Measurements from ENCODE around the gene VMP1.

The VMP1 gene

DNA sequence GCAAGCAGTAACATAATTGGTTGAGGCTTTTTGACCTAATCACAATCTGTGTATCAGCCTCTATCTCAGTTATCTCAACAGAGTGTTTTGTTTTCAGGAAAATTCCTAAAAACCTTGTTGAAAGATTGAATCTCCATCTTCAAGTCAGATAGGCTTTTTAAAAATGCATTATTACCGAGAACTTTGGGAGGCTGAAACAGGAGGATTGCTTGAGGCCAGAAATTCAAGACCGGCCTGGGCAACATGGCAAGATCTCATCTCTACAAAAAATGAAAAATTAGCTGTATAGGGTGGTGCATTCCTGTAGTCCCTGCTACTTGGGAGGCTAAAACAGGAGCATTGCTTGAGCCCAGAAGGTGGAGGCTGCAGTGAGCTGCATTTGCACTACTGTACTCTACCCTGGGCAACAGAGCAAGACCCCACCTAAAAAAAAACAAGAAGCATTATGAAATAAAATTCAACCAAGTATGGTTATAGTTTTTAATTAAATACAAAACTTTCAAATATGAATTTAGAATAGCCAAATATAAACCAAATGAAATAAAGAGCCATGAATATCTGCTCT is 68.4 kb downstream of the VMP1 start:
- TF ChIP-seq NFIC (IDR thresholded peaks at IDR 0.05): no peak
- TF ChIP-seq, protein P1, sequence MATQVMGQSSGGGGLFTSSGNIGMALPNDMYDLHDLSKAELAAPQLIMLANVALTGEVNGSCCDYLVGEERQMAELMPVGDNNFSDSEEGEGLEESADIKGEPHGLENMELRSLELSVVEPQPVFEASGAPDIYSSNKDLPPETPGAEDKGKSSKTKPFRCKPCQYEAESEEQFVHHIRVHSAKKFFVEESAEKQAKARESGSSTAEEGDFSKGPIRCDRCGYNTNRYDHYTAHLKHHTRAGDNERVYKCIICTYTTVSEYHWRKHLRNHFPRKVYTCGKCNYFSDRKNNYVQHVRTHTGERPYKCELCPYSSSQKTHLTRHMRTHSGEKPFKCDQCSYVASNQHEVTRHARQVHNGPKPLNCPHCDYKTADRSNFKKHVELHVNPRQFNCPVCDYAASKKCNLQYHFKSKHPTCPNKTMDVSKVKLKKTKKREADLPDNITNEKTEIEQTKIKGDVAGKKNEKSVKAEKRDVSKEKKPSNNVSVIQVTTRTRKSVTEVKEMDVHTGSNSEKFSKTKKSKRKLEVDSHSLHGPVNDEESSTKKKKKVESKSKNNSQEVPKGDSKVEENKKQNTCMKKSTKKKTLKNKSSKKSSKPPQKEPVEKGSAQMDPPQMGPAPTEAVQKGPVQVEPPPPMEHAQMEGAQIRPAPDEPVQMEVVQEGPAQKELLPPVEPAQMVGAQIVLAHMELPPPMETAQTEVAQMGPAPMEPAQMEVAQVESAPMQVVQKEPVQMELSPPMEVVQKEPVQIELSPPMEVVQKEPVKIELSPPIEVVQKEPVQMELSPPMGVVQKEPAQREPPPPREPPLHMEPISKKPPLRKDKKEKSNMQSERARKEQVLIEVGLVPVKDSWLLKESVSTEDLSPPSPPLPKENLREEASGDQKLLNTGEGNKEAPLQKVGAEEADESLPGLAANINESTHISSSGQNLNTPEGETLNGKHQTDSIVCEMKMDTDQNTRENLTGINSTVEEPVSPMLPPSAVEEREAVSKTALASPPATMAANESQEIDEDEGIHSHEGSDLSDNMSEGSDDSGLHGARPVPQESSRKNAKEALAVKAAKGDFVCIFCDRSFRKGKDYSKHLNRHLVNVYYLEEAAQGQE (IDR thresholded peaks at IDR 0.05; ENCODE audit: low read depth): no peak
- no peak for TF ChIP-seq TCF12 (IDR thresholded peaks at IDR 0.05; ENCODE audit: low read depth)
- no peak for TF ChIP-seq TAF1 (IDR thresholded peaks at IDR 0.05; ENCODE audit: low read depth)
- no peak for TF ChIP-seq EP300 (IDR thresholded peaks at IDR 0.05; ENCODE audit: borderline replicate concordance)
- no peak for TF ChIP-seq YY1 (IDR thresholded peaks at IDR 0.05; ENCODE audit: low read depth)
- no peak for TF ChIP-seq TEAD4 (IDR thresholded peaks at IDR 0.05)

DNA sequence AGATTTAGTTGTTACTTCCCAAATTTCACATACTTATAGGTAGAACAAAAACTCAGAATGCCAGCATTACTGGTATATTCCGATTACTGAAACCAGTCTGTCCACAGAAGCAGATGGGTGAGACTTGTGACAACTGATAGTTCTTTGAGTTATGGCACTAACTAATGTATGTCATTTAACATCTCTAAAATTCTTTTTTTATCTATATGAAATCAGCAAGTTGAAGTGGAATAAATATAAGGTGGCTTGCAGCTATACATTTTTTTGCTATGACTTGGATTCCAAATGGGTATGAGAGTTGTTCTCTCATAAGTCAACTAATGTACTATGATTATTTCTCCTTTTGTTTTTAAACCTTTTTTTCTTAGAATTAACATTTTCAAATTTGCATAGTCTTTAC is 69.1 kb downstream of the VMP1 start:
- TF ChIP-seq TEAD4 (IDR thresholded peaks at IDR 0.05): no peak

DNA sequence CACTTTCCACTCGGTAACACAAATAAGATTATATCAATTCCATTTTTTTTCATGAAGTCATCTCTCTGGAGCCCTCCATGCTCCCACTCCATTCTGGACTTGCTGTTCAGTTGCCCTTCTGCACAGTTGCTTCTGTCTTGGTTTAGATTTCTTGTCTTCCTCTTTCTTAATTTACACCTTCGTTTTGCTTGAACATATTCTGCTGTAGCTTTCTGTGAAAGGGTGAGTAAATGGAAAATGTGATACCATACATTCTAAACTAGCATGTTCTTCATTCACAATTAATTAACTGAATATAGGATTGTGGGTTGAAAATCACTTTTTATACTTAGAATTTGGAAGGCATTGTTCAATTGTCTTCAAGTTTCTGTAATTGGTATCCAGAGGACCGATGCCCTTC is 69.6 kb downstream of the VMP1 start:
- TF ChIP-seq YY1 (IDR thresholded peaks at IDR 0.05; ENCODE audit: low read depth): no peak
- TF ChIP-seq CEBPB (IDR thresholded peaks at IDR 0.05): no peak
- no peak for TF ChIP-seq EP300 (IDR thresholded peaks at IDR 0.05; ENCODE audit: borderline replicate concordance)
- no peak for TF ChIP-seq TCF12 (IDR thresholded peaks at IDR 0.05; ENCODE audit: low read depth)
- TF ChIP-seq, protein P2, sequence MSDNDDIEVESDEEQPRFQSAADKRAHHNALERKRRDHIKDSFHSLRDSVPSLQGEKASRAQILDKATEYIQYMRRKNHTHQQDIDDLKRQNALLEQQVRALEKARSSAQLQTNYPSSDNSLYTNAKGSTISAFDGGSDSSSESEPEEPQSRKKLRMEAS (IDR thresholded peaks at IDR 0.05): no peak
- TF ChIP-seq EGR1 (IDR thresholded peaks at IDR 0.05): no peak

DNA sequence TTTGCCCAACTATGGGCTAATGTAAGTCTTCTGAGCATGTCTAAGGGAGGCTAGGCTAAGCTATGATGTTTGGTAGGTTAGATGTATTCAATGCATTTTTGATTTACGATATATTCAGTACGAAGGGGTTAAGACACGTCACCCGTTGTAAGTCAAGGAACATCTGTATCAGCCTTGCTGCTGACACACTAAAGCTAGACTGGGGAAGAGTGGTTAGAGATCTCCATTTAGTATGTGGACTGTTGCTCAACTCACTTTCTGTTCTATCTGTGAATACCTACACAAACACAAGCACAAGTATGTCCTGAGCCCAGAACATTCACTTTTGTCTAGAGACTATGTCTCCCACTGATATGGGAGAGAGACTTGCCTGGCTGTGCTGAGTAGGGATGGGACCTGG is 71.5 kb downstream of the VMP1 start:
- no peak for TF ChIP-seq EP300 (IDR thresholded peaks at IDR 0.05; ENCODE audit: borderline replicate concordance)
- TF ChIP-seq, protein P1 (IDR thresholded peaks at IDR 0.05; ENCODE audit: low read depth): no peak
- TF ChIP-seq, protein P3, sequence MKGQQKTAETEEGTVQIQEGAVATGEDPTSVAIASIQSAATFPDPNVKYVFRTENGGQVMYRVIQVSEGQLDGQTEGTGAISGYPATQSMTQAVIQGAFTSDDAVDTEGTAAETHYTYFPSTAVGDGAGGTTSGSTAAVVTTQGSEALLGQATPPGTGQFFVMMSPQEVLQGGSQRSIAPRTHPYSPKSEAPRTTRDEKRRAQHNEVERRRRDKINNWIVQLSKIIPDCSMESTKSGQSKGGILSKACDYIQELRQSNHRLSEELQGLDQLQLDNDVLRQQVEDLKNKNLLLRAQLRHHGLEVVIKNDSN (IDR thresholded peaks at IDR 0.05): no peak
- TF ChIP-seq TCF12 (IDR thresholded peaks at IDR 0.05; ENCODE audit: low read depth): no peak
- no peak for TF ChIP-seq TEAD4 (IDR thresholded peaks at IDR 0.05)
- TF ChIP-seq CREB1 (IDR thresholded peaks at IDR 0.05; ENCODE audit: low read depth): no peak
- TF ChIP-seq CEBPB (IDR thresholded peaks at IDR 0.05): no peak
- no peak for TF ChIP-seq ZBTB7A (IDR thresholded peaks at IDR 0.05; ENCODE audit: low read depth)
- no peak for TF ChIP-seq RAD21 (IDR thresholded peaks at IDR 0.05; ENCODE audit: low read depth)
- TF ChIP-seq EGR1 (IDR thresholded peaks at IDR 0.05): no peak
- no peak for TF ChIP-seq FOXM1 (IDR thresholded peaks at IDR 0.05; ENCODE audit: borderline replicate concordance, low read depth)
- no peak for TF ChIP-seq TAF1 (IDR thresholded peaks at IDR 0.05; ENCODE audit: low read depth)
- TF ChIP-seq NFIC (IDR thresholded peaks at IDR 0.05): no peak
- TF ChIP-seq, protein P2 (IDR thresholded peaks at IDR 0.05): no peak
- no peak for TF ChIP-seq YY1 (IDR thresholded peaks at IDR 0.05; ENCODE audit: low read depth)

DNA sequence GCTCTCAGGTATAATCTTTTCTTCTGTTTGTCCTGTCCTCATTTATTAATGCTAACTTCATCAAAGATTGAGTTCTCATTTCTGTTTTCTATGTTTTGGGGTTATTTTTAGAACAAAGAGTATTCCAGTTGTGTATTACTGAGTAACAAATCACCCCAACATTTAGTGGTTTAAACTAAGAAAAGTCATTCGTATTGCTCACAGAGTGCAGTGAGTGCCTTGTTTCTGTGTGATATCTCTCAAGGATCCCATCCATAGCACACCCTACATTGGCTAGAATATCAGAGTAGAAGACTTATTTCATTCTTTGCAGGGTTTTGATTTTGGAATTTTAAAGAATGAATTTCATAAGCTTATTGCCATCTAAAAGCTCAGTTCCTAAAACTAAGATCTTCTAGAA is 72.1 kb downstream of the VMP1 start:
- TF ChIP-seq CEBPB (IDR thresholded peaks at IDR 0.05) (no peak), NFIC (IDR thresholded peaks at IDR 0.05) (no peak), CREB1 (IDR thresholded peaks at IDR 0.05; ENCODE audit: low read depth) (no peak), FOXM1 (IDR thresholded peaks at IDR 0.05; ENCODE audit: borderline replicate concordance, low read depth) (no peak), EP300 (IDR thresholded peaks at IDR 0.05; ENCODE audit: borderline replicate concordance) (no peak), YY1 (IDR thresholded peaks at IDR 0.05; ENCODE audit: low read depth) (no peak), EGR1 (IDR thresholded peaks at IDR 0.05) (no peak), TEAD4 (IDR thresholded peaks at IDR 0.05) (no peak), ZBTB7A (IDR thresholded peaks at IDR 0.05; ENCODE audit: low read depth) (no peak), TAF1 (IDR thresholded peaks at IDR 0.05; ENCODE audit: low read depth) (no peak), TCF12 (IDR thresholded peaks at IDR 0.05; ENCODE audit: low read depth) (no peak)
- TF ChIP-seq, protein P2 (IDR thresholded peaks at IDR 0.05): no peak
- TF ChIP-seq, protein P1 (IDR thresholded peaks at IDR 0.05; ENCODE audit: low read depth): no peak
